A549 (cell line): ENCODE measurements around the gene GHRHR. TPM values are rescaled to one million over a fixed set of nuclear protein-coding genes. Genes with fewer than 3 reads are reported as not detected.

Experiments
- ATAC-seq, 2 experiments: fragments of 200-7000 bp in 1 of 2; fragments of >200 bp in 1 of 2; cut with Nextera tagmentation in 1 of 2; cut with Tn5 transposase in 1 of 2; 3 replicates each; pipeline versions ENCODE4 v1.8.0 to v1.9.1; 2018 to 2020; ENCODE audit warnings: mild to moderate bottlenecking in 1 of 2, moderate library complexity in 1 of 2
- CTCF ChIA-PET: fragments of 300-600 bp; sonication (Branson Sonifier 250); formaldehyde crosslinking; extraction: SDS; loops from one replicate; lab custom pipeline; 2021; ENCODE audit warnings: antibody characterized with exemption, inconsistent platforms; lab: Yijun Ruan, JAX
- POLR2A ChIA-PET: fragments of 350-600 bp; formaldehyde crosslinking; extraction: SDS; loops from one replicate; lab custom pipeline; 2021; ENCODE audit warnings: antibody characterized with exemption, inconsistent platforms; lab: Yijun Ruan, JAX
- DNase-seq, 2 experiments: peaks; one replicate each; pipeline versions ENCODE4 v3.0.0 to v3.0.0-alpha.2; 2011 to 2016; ENCODE audit warnings: low read depth in 1 of 2, low spot score in 1 of 2
- FAIRE-seq: peaks from 2 replicates; lab custom pipeline; 2011; peaks lifted over from hg19 to GRCh38; lab: Jason Lieb, UNC
- H3K27ac ChIP-seq, 2 experiments: fragments of >200 bp; sonication (Bioruptor Twin); formaldehyde crosslinking; 3 replicates each; pipeline ENCODE4 v1.5.1; 2016 to 2017
- H3K4me1 ChIP-seq: fragments of >200 bp; sonication (Bioruptor Twin); formaldehyde crosslinking; 3 replicates; pipeline ENCODE4 v1.6.1; 2016
- H3K4me2 ChIP-seq: fragments of >200 bp; sonication (Bioruptor Twin); formaldehyde crosslinking; 3 replicates; pipeline ENCODE4 v1.6.1; 2016
- H3K4me3 ChIP-seq: fragments of >200 bp; sonication (Bioruptor Twin); formaldehyde crosslinking; 3 replicates; pipeline ENCODE4 v1.5.1; 2016
- H3K9me3 ChIP-seq: fragments of >200 bp; sonication (Bioruptor Twin); formaldehyde crosslinking; 3 replicates; pipeline ENCODE4 v1.6.1; 2016
- CHD4 ChIP-seq: fragments of 200-600 bp; sonication (generic); IDR thresholded peaks from 2 replicates; pipeline ENCODE4 v1.6.1; 2016; ENCODE audit warnings: antibody characterized with exemption, mild to moderate bottlenecking, borderline replicate concordance
- EHMT2 ChIP-seq: fragments of 200-600 bp; sonication (generic); IDR thresholded peaks from 2 replicates; pipeline ENCODE4 v1.6.1; 2016; ENCODE audit warnings: antibody characterized with exemption, low read depth, mild to moderate bottlenecking, moderate library complexity
- FOSL2 ChIP-seq, 2 experiments: fragments of 450-650 bp in 1 of 2; fragments of >200 bp in 1 of 2; sonication (Bioruptor Twin) in 1 of 2; formaldehyde crosslinking; IDR thresholded peaks; 2 replicates each; pipeline versions ENCODE4 v1.5.0 to v1.6.1; 2016 to 2020; ENCODE audit warnings: mild to moderate bottlenecking in 1 of 2, moderate library complexity in 1 of 2
- HOXB13 ChIP-seq: fragments of 250-450 bp; sonication (Bioruptor Pico); IDR thresholded peaks from 2 replicates; pipeline ENCODE4 v1.5.0; 2020; ENCODE audit warnings: low read depth, mild to moderate bottlenecking, moderate library complexity
- JUN ChIP-seq, 2 experiments: fragments of >200 bp; sonication (Bioruptor Twin); formaldehyde crosslinking; IDR thresholded peaks; 2 replicates in 1 of 2; 3 replicates in 1 of 2; pipeline ENCODE4 v1.6.1; 2016 to 2017
- KDM1A ChIP-seq: fragments of 200-600 bp; sonication (generic); IDR thresholded peaks from 2 replicates; pipeline ENCODE4 v1.6.1; 2016; ENCODE audit warnings: low read depth, mild to moderate bottlenecking
- KDM5A ChIP-seq: fragments of 200-600 bp; sonication (generic); IDR thresholded peaks from 2 replicates; pipeline ENCODE4 v1.6.1; 2016; ENCODE audit warnings: antibody characterized with exemption, mild to moderate bottlenecking
- MAZ ChIP-seq: fragments of 150-350 bp; IDR thresholded peaks from 2 replicates; pipeline ENCODE4 v1.6.1; 2014; ENCODE audit warnings: antibody characterized with exemption, low read depth, low read length, borderline replicate concordance
- NR3C1 ChIP-seq: fragments of >200 bp; sonication (Bioruptor Twin); formaldehyde crosslinking; IDR thresholded peaks from 3 replicates; pipeline ENCODE4 v1.6.1; 2017
- POLR2A ChIP-seq: IDR thresholded peaks from 2 replicates; pipeline ENCODE4 v1.6.1; 2012; ENCODE audit warnings: mild to moderate bottlenecking, low read length
- RARB ChIP-seq: fragments of 250-450 bp; sonication (Bioruptor Pico); IDR thresholded peaks from 2 replicates; pipeline ENCODE4 v1.8.0; 2021; ENCODE audit warnings: mild to moderate bottlenecking, moderate library complexity
- RCOR1 ChIP-seq: fragments of 150-350 bp; IDR thresholded peaks from 2 replicates; pipeline ENCODE4 v1.6.1; 2014; ENCODE audit warnings: antibody characterized with exemption, low read length, low read depth
- SREBF2 ChIP-seq: fragments of 450-650 bp; IDR thresholded peaks from 2 replicates; pipeline ENCODE4 v1.6.1; 2014; ENCODE audit warnings: mild to moderate bottlenecking, moderate library complexity
- ZC3H11A ChIP-seq: fragments of 450-650 bp; IDR thresholded peaks from 2 replicates; pipeline ENCODE4 v1.6.1; 2014; ENCODE audit warnings: antibody characterized with exemption, mild to moderate bottlenecking
- ZFP36 ChIP-seq: fragments of 450-650 bp; IDR thresholded peaks from 2 replicates; pipeline ENCODE4 v1.6.1; 2014; ENCODE audit warnings: borderline replicate concordance; ENCODE audit not compliant: partially characterized antibody
- ZNF302 ChIP-seq: fragments of 250-450 bp; sonication (Bioruptor Pico); IDR thresholded peaks from 2 replicates; pipeline ENCODE4 v1.9.0; 2021; ENCODE audit warnings: inconsistent platforms, mild to moderate bottlenecking, moderate library complexity
- ZSCAN20 ChIP-seq: fragments of 250-450 bp; sonication (Bioruptor Pico); IDR thresholded peaks from 2 replicates; pipeline ENCODE4 v1.8.0; 2022; ENCODE audit warnings: mild to moderate bottlenecking, moderate library complexity
- WGBS: methylation state at CpG from one replicate; pipeline ENCODE4 v1.1.6; 2017; ENCODE audit errors: missing lambda C conversion rate; 5-methylcytosine and 5-hydroxymethylcytosine counted together
- polyA plus RNA-seq, 4 experiments: library from polyadenylated mRNA; depleted of rRNA in 3 of 4; stranded (reverse); fragments of >200 nt; fragmentation: RNase III in 1 of 4; extraction: RNeasy Plus Mini Kit Qiagen cat#74134 plus additional on column Dnase treatment in 1 of 4; gene quantifications; 2 replicates in 3 of 4; 3 replicates in 1 of 4; pipeline ENCODE4 v1.2.3, GENCODE V29; 2011 to 2017
- TF ChIP-seq, protein P1 (sequence below): fragments of 450-650 bp; IDR thresholded peaks from 2 replicates; pipeline ENCODE4 v1.6.1; 2014; ENCODE audit warnings: antibody characterized with exemption
- TF ChIP-seq, protein P2 (sequence below): fragments of 150-350 bp; IDR thresholded peaks from 2 replicates; pipeline ENCODE4 v1.6.1; 2014; ENCODE audit warnings: low read depth, mild to moderate bottlenecking, low read length
- TF ChIP-seq, protein P3 (sequence below): IDR thresholded peaks from 2 replicates; pipeline ENCODE4 v1.6.1; 2012; ENCODE audit warnings: low read depth, borderline replicate concordance
- TF ChIP-seq, protein P4 (sequence below): fragments of 250-450 bp; sonication (Bioruptor Pico); IDR thresholded peaks from 2 replicates; pipeline ENCODE4 v1.5.0; 2021; ENCODE audit warnings: mild to moderate bottlenecking, moderate library complexity, borderline replicate concordance
- TF ChIP-seq, protein P5 (sequence below): fragments of 200-600 bp; sonication (generic); IDR thresholded peaks from 2 replicates; pipeline ENCODE4 v1.6.1; 2016; ENCODE audit warnings: antibody characterized with exemption, mild to moderate bottlenecking, moderate library complexity
- TF ChIP-seq, protein P6 (sequence below): fragments of >200 bp; sonication (Bioruptor Twin); formaldehyde crosslinking; IDR thresholded peaks from 2 replicates; pipeline ENCODE4 v1.6.1; 2016

GHRHR gene
- polyA plus RNA-seq, 2 of the 4 experiments (the other 2 are of a cell fraction), result not detected

DNA sequence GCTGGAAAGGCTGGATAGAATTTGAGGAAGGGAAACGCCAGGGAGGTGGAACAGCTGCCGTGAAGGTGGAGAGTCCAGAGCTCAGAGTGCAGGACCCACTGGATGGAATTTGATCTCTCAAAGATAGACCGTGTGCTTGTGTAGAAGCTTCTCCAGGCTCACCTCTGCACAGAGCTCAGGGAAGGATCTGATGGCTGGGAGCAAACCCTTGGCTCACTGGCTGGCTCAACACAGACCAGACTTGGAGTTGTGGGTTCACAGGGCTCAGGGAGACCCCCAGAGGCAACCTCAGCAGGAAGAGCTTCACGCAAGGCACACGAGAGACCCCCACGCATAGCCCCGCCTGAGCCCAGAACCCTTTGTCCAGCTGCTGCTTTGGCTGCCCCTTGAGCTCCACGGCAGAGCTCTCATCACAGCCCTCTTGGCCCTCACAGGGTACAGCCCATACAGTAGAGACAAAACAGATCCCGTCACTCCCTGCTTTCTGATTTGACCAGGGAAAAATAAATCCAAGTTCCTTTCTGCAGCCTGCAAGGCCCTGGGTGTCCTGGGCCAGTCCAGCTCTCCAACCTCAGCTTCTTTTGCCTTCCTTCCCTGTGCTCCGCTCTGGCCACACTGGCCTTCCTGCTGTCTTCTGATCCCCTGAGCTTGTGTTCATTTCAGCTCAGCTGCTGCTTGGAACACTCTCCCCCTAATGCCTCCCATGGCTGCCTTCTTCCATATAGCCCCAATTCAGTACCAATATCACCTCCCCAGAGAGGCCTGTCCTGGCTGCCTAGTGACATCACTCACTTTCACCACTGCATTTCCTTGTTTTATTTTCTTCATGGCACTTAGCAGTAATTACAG lies 26.3 kb downstream of the GHRHR start:
- no peaks in the 10 kb centered on the region for H3K9me3 ChIP-seq
- no peak overlapping the region for H3K4me2 ChIP-seq
- TF ChIP-seq ZFP36 (peak; percentile 18), KDM1A (no peak)
- TF ChIP-seq, all 56 proteins: peak for 1
- Histone ChIP-seq H3K4me3 (no peak overlapping the region), H3K4me1 (peaks cover 11% of the 10 kb centered on the region), H3K27ac (no peak overlapping the region)
- WGBS, result 71% methylated on average over 10 of the region's 10 CpGs
- CTCF ChIA-PET, result interaction anchor here (0.6 to 5.4 kb wide), 6 partner anchors 11 to 144 kb away, joined by 3 to 55 read pairs (median 4); no protein-coding TSS in a partner anchor
- ATAC-seq (no peak; a peak in 1 of 6 replicates), FAIRE-seq (no peak), DNase-seq (no peak)
- POLR2A ChIA-PET, result no interaction called here

DNA sequence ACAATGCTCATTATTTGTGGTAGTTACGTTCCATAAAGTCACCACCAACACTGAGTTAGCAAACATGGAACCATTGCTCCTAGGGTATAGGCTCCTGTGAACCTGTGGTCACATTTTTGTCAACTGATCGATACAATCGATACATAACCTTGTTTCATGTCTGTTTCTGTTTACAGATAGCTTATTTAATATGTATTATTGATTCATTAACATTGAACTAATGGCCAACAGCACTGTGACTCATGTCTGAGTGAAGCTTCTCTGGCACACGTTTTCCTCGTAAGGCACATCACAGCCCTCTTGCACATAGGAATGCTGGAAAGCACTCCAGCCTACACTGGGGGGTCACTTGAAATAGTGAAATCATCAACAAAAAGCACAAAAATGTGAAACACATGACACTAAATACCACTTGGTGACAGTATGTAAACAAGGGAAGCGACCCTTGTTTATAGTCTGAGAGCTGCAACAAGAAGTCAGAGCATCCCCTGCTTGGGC lies 27.0 kb downstream of the GHRHR start:
- Histone ChIP-seq H3K4me1 (peaks cover 11% of the 10 kb centered on the region), H3K4me2 (no peak overlapping the region)
- no peak for ATAC-seq
- DNase-seq, result no peak
- FAIRE-seq, result no peak
- no peak for TF ChIP-seq POLR2A
- TF ChIP-seq RARB (CRISPR knock-in tag), result no peak
- TF ChIP-seq, protein P1, sequence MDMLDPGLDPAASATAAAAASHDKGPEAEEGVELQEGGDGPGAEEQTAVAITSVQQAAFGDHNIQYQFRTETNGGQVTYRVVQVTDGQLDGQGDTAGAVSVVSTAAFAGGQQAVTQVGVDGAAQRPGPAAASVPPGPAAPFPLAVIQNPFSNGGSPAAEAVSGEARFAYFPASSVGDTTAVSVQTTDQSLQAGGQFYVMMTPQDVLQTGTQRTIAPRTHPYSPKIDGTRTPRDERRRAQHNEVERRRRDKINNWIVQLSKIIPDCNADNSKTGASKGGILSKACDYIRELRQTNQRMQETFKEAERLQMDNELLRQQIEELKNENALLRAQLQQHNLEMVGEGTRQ, result no peak
- no peak for TF ChIP-seq EHMT2
- TF ChIP-seq, all 56 proteins: peak for 0
- WGBS, result 64% methylated on average over 6 of the region's 6 CpGs
- CTCF ChIA-PET, result interaction anchor here (0.6 to 8.6 kb wide), 7 partner anchors 7 to 143 kb away, joined by 3 to 55 read pairs (median 5); no protein-coding TSS in a partner anchor
- no peaks in the 10 kb centered on the region for H3K9me3 ChIP-seq
- no peak overlapping the region for H3K27ac ChIP-seq
- POLR2A ChIA-PET, result no interaction called here
- no peak overlapping the region for H3K4me3 ChIP-seq

DNA sequence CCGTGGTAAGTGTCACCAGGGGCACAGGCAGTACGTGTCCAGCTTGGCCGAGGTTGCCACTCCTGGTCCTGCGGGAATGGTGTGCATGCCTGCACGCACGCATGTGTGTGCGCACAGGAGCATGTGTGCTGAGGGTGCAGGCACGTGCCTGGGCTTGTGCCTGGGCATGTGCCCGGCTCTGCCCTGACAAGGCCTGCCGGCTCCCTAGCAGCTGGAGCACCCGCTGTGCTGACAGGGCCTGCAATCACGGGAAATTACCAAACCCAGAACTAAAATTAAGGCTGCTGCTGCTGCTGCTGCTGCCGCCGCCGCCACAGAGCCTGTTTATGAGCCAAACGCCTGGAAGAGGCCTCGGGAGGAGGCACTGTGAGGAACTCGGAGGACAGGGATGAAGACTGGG lies 28.7 kb downstream of the GHRHR start:
- Histone ChIP-seq H3K4me1 (peaks cover 11% of the 10 kb centered on the region), H3K4me3 (no peak overlapping the region), H3K27ac (no peak overlapping the region)
- DNase-seq, result no peak
- WGBS, result 73% methylated on average over 11 of the region's 18 CpGs
- no peak for ATAC-seq
- TF ChIP-seq, protein P2, sequence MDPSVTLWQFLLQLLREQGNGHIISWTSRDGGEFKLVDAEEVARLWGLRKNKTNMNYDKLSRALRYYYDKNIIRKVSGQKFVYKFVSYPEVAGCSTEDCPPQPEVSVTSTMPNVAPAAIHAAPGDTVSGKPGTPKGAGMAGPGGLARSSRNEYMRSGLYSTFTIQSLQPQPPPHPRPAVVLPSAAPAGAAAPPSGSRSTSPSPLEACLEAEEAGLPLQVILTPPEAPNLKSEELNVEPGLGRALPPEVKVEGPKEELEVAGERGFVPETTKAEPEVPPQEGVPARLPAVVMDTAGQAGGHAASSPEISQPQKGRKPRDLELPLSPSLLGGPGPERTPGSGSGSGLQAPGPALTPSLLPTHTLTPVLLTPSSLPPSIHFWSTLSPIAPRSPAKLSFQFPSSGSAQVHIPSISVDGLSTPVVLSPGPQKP, result no peak
- TF ChIP-seq CHD4 (no peak), MAZ (no peak), ZFP36 (no peak), ZNF302 (CRISPR knock-in tag) (no peak), RCOR1 (no peak), HOXB13 (CRISPR knock-in tag) (no peak), SREBF2 (no peak), KDM5A (no peak), FOSL2 (IDR thresholded peaks at IDR 0.05) (no peak), FOSL2 (CRISPR knock-in tag; IDR thresholded peaks at IDR 0.05) (no peak), ZC3H11A (no peak), ZSCAN20 (CRISPR knock-in tag) (no peak), JUN (IDR thresholded peaks at IDR 0.05) (no peak), NR3C1 (no peak)
- TF ChIP-seq, protein P3, sequence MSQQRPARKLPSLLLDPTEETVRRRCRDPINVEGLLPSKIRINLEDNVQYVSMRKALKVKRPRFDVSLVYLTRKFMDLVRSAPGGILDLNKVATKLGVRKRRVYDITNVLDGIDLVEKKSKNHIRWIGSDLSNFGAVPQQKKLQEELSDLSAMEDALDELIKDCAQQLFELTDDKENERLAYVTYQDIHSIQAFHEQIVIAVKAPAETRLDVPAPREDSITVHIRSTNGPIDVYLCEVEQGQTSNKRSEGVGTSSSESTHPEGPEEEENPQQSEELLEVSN, result no peak
- TF ChIP-seq, protein P4, sequence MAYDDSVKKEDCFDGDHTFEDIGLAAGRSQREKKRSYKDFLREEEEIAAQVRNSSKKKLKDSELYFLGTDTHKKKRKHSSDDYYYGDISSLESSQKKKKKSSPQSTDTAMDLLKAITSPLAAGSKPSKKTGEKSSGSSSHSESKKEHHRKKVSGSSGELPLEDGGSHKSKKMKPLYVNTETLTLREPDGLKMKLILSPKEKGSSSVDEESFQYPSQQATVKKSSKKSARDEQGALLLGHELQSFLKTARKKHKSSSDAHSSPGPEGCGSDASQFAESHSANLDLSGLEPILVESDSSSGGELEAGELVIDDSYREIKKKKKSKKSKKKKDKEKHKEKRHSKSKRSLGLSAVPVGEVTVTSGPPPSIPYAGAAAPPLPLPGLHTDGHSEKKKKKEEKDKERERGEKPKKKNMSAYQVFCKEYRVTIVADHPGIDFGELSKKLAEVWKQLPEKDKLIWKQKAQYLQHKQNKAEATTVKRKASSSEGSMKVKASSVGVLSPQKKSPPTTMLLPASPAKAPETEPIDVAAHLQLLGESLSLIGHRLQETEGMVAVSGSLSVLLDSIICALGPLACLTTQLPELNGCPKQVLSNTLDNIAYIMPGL (CRISPR knock-in tag), result no peak
- TF ChIP-seq, protein P5, sequence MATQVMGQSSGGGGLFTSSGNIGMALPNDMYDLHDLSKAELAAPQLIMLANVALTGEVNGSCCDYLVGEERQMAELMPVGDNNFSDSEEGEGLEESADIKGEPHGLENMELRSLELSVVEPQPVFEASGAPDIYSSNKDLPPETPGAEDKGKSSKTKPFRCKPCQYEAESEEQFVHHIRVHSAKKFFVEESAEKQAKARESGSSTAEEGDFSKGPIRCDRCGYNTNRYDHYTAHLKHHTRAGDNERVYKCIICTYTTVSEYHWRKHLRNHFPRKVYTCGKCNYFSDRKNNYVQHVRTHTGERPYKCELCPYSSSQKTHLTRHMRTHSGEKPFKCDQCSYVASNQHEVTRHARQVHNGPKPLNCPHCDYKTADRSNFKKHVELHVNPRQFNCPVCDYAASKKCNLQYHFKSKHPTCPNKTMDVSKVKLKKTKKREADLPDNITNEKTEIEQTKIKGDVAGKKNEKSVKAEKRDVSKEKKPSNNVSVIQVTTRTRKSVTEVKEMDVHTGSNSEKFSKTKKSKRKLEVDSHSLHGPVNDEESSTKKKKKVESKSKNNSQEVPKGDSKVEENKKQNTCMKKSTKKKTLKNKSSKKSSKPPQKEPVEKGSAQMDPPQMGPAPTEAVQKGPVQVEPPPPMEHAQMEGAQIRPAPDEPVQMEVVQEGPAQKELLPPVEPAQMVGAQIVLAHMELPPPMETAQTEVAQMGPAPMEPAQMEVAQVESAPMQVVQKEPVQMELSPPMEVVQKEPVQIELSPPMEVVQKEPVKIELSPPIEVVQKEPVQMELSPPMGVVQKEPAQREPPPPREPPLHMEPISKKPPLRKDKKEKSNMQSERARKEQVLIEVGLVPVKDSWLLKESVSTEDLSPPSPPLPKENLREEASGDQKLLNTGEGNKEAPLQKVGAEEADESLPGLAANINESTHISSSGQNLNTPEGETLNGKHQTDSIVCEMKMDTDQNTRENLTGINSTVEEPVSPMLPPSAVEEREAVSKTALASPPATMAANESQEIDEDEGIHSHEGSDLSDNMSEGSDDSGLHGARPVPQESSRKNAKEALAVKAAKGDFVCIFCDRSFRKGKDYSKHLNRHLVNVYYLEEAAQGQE, result no peak
- TF ChIP-seq, protein P6, sequence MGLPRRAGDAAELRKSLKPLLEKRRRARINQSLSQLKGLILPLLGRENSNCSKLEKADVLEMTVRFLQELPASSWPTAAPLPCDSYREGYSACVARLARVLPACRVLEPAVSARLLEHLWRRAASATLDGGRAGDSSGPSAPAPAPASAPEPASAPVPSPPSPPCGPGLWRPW, result no peak
- TF ChIP-seq, all 56 proteins: peak for 0
- FAIRE-seq, result no peak
- CTCF ChIA-PET, result interaction anchor here (1.7 to 8.6 kb wide), 3 partner anchors 8 to 142 kb away, joined by 4 to 55 read pairs (median 55); no protein-coding TSS in a partner anchor
- Histone ChIP-seq H3K4me2 (no peak overlapping the region), H3K9me3 (no peaks in the 10 kb centered on the region)
- POLR2A ChIA-PET, result no interaction called here
